SU-DHL-6 (cell line): ENCODE measurements around the gene C2CD2.
"Not testable (repeated sequence)": the region's sequence is repeated elsewhere in the genome, so short reads cannot be mapped to it uniquely, and the experiment has no call there.

Experiments
- H2AFZ ChIP-seq: fragments of 200-600 bp; sonication (generic); 2 replicates; pipeline ENCODE4 v1.6.1; 2014; ENCODE audit warnings: low read depth, mild to moderate bottlenecking, moderate library complexity, mixed read lengths, antibody characterized with exemption, low read length; ENCODE audit not compliant: severe bottlenecking
- H3F3A ChIP-seq: fragments of 200-600 bp; shearing (Covaris generic); 2 replicates; pipeline ENCODE4 v1.6.0; 2016; ENCODE audit warnings: antibody characterized with exemption, mild to moderate bottlenecking; ENCODE audit not compliant: insufficient read depth
- H3K27ac ChIP-seq: fragments of 200-600 bp; sonication (generic); 2 replicates; pipeline ENCODE4 v1.5.1; 2016; ENCODE audit warnings: low read depth, mild to moderate bottlenecking, low read length, moderate library complexity, mixed read lengths
- H3K27me3 ChIP-seq: fragments of 200-600 bp; sonication (generic), shearing (Covaris generic); 2 replicates; pipeline ENCODE4 v1.6.0; 2014; ENCODE audit warnings: mild to moderate bottlenecking, low read length
- H3K36me3 ChIP-seq: fragments of 200-600 bp; sonication (generic); 2 replicates; pipeline ENCODE4 v1.6.1; 2014; ENCODE audit warnings: mild to moderate bottlenecking, low read length, mixed read lengths
- H3K4me2 ChIP-seq: fragments of 300-600, 200-600 bp; shearing (Covaris generic), sonication (generic); 2 replicates; pipeline ENCODE4 v1.6.0; 2014; ENCODE audit warnings: low read length, low read depth, mild to moderate bottlenecking; ENCODE audit not compliant: poor library complexity, severe bottlenecking
- H3K4me3 ChIP-seq: fragments of 200-600 bp; sonication (generic); 2 replicates; pipeline ENCODE4 v1.5.1; 2014; ENCODE audit warnings: antibody characterized with exemption, low read length, mild to moderate bottlenecking, mixed read lengths; ENCODE audit not compliant: insufficient read depth, poor library complexity, severe bottlenecking
- H3K79me2 ChIP-seq: fragments of 200-600 bp; sonication (generic); 2 replicates; pipeline ENCODE4 v1.6.1; 2014; ENCODE audit warnings: mild to moderate bottlenecking, low read length, moderate library complexity; ENCODE audit not compliant: insufficient read depth
- H3K9ac ChIP-seq: fragments of 200-600 bp; sonication (generic); 2 replicates; pipeline ENCODE4 v1.7.0; 2014; ENCODE audit warnings: mild to moderate bottlenecking, low read length
- H3K9me2 ChIP-seq: fragments of 200-600 bp; sonication (generic); replicated peaks from 2 replicates; pipeline ENCODE4 v1.6.1; 2014; ENCODE audit warnings: low read length; ENCODE audit not compliant: insufficient read depth
- H3K9me3 ChIP-seq: fragments of 200-600 bp; sonication (generic); 2 replicates; pipeline ENCODE4 v1.6.1; 2014; ENCODE audit warnings: low read length, mixed read lengths; ENCODE audit not compliant: insufficient read depth
- H4K20me1 ChIP-seq: fragments of 200-600 bp; sonication (generic); 2 replicates; pipeline ENCODE4 v1.6.1; 2014; ENCODE audit warnings: low read depth, mild to moderate bottlenecking, antibody characterized with exemption, low read length, moderate library complexity, mixed read lengths
- EZH2phosphoT487 ChIP-seq: fragments of 200-600 bp; sonication (generic), shearing (Covaris generic); conservative IDR thresholded peaks from 2 replicates; pipeline ENCODE4 v1.6.1; 2018; ENCODE audit warnings: mild to moderate bottlenecking, antibody characterized with exemption, low read length, moderate library complexity, mixed read lengths
- TF ChIP-seq, protein P1 (sequence below): fragments of 200-600 bp; sonication (generic); IDR thresholded peaks from one replicate; pipeline ENCODE4 v1.5.1; 2017; ENCODE audit warnings: antibody characterized with exemption, mild to moderate bottlenecking, low read length, moderate library complexity; ENCODE audit not compliant: insufficient read depth, poor library complexity, severe bottlenecking

The C2CD2 gene

DNA sequence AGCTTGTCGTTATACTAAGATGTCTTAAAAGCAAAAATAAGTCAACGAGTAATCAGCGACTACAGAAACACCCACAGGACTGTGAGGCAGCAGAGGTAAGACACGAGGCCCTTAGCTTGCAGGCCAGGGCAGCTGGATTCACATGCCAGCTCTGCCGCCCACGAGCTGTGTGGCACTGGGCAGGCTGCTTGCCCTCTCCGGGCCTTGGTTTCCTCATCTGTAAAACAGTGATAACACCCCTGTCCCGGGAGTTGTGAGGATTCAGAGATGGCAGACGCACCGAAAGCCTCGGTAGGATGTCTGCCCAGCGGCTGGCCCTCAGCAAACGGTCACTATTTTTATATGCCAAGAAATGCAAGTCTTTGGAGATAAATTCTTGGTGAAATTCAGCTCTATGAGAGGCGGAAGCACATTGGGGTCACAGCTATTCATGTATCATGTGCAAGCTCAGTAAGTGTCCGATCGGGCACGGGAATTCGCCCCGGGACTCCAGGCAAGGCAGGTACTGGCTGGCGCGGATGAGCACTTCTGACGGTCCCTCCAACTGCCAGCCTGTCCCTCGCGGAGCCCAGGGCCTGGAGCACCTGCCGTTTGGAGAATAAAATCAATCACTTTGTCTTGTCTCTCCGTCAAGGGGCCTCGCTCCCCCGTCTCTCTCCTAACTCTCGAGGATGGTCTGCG is 1.1 kb downstream of the C2CD2 start:
- Histone ChIP-seq H3K4me2 (no peak overlapping the region), H3K4me3 (no peak overlapping the region), H3K79me2 (no peaks in the 10 kb centered on the region), H3K36me3 (no peaks in the 10 kb centered on the region), H3K27ac (no peak overlapping the region), H2AFZ (no peak overlapping the region), H3K9ac (no peak overlapping the region), H4K20me1 (no peaks in the 10 kb centered on the region), H3F3A (no peaks in the 10 kb centered on the region), H3K27me3 (no peaks in the 10 kb centered on the region), H3K9me3 (no peaks in the 10 kb centered on the region), H3K9me2 (no peaks in the 10 kb centered on the region)
- no peak for TF ChIP-seq EZH2phosphoT487
- TF ChIP-seq, protein P1, sequence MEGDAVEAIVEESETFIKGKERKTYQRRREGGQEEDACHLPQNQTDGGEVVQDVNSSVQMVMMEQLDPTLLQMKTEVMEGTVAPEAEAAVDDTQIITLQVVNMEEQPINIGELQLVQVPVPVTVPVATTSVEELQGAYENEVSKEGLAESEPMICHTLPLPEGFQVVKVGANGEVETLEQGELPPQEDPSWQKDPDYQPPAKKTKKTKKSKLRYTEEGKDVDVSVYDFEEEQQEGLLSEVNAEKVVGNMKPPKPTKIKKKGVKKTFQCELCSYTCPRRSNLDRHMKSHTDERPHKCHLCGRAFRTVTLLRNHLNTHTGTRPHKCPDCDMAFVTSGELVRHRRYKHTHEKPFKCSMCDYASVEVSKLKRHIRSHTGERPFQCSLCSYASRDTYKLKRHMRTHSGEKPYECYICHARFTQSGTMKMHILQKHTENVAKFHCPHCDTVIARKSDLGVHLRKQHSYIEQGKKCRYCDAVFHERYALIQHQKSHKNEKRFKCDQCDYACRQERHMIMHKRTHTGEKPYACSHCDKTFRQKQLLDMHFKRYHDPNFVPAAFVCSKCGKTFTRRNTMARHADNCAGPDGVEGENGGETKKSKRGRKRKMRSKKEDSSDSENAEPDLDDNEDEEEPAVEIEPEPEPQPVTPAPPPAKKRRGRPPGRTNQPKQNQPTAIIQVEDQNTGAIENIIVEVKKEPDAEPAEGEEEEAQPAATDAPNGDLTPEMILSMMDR, result no peak

DNA sequence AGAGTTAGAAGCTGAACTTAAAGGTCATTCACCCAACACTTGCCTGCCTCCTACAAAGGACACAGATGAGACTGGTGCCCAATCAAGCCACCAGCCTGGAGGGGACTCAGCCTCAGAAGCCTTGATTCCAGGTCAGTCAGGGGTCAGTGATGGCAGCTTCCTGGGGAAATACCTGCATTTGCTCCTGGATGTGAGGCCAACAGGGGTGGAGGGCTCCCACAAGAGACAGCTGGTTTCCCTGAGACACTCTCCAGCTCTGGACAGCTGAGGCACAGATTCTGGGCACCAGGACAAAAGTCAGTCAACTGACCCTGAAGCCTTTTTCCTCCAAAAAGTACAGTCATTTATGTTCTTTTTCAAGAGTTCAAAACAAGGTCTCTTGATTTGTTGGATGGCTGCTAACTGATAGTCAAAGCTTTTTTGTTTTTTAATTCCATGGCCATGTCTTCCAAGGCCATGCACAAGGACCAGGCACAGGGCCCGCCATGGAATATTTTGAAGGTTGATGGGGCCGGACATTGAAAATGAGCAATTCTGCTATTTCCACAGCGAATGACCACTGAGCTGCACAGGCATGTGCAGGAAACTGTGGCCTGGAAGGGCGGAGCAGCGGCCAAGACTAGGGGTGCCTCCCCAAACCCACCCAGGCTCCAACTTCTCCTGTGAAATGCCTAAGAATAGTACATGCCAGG is 1.8 kb downstream of the C2CD2 start:
- no peak overlapping the region for H3K4me2 ChIP-seq
- no peak for TF ChIP-seq EZH2phosphoT487
- TF ChIP-seq, protein P1, result no peak
- no peaks in the 10 kb centered on the region for H3F3A ChIP-seq
- no peaks in the 10 kb centered on the region for H3K36me3 ChIP-seq
- H3K9me3 ChIP-seq, result no peaks in the 10 kb centered on the region
- no peak overlapping the region for H3K27ac ChIP-seq
- no peaks in the 10 kb centered on the region for H4K20me1 ChIP-seq
- H3K9ac ChIP-seq, result no peak overlapping the region
- H3K79me2 ChIP-seq, result no peaks in the 10 kb centered on the region
- no peak overlapping the region for H2AFZ ChIP-seq
- no peak overlapping the region for H3K4me3 ChIP-seq
- H3K27me3 ChIP-seq, result no peaks in the 10 kb centered on the region
- H3K9me2 ChIP-seq, result no peaks in the 10 kb centered on the region

DNA sequence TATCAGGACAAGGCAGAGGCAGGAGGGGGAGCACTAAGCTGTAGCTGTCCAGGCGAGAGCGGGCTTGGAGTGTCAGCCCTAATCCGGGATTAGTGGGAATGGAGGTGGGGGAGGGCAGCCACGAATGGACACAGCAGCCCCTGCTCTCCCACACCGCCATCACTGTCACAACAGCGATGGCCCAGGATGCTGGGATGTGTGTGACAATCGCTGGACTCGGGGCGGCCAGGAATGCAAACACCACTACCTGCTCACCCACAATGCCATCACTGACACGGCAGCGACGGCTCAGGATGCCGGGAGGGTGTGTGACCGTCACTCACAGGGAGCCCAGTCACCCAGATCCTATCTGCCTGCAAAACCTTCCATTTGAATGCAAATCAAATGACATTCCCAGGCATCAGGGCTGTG is 2.9 kb downstream of the C2CD2 start:
- Histone ChIP-seq H3K4me3 (no peak overlapping the region), H3K4me2 (no peak overlapping the region), H3K27me3 (no peaks in the 10 kb centered on the region), H3K9ac (no peak overlapping the region), H3K9me2 (no peaks in the 10 kb centered on the region), H3F3A (no peaks in the 10 kb centered on the region), H2AFZ (no peak overlapping the region), H3K79me2 (no peaks in the 10 kb centered on the region), H3K36me3 (no peaks in the 10 kb centered on the region), H3K27ac (no peak overlapping the region), H3K9me3 (no peaks in the 10 kb centered on the region), H4K20me1 (no peaks in the 10 kb centered on the region)
- TF ChIP-seq EZH2phosphoT487, result no peak
- TF ChIP-seq, protein P1, result no peak

DNA sequence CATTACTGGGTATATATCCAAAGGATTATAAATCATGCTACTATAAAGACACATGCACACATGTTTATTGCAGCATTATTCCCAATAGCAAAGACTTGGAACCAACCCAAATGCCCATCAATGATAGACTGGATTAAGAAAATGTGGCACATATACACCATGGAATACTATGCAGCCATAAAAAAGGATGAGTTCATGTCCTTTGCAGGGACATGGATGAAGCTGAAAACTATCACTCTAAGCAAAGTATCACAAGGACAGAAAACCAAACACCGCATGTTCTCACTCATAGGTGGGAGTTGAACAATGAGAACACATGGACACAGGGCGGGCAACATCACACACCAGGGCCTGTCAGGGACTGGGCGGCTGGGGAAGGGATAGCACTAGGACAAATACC is 4.2 kb downstream of the C2CD2 start:
- H3F3A ChIP-seq, H3K9me2 ChIP-seq, H3K4me2 ChIP-seq, H3K4me3 ChIP-seq, H4K20me1 ChIP-seq, H3K27ac ChIP-seq, H3K79me2 ChIP-seq, H2AFZ ChIP-seq, H3K36me3 ChIP-seq, H3K9me3 ChIP-seq, H3K27me3 ChIP-seq, H3K9ac ChIP-seq: not testable (repeated sequence)
